A549 (cell line): ENCODE measurements around the gene MAP7D3. TPM values are rescaled to one million over a fixed set of nuclear protein-coding genes. Genes with fewer than 3 reads are reported as not detected.

Source experiments
- ATAC-seq, 2 experiments: fragments of 200-7000 bp in 1 of 2; fragments of >200 bp in 1 of 2; cut with Nextera tagmentation in 1 of 2; cut with Tn5 transposase in 1 of 2; 3 replicates each; pipeline versions ENCODE4 v1.8.0 to v1.9.1; 2018 to 2020; ENCODE audit warnings: mild to moderate bottlenecking in 1 of 2, moderate library complexity in 1 of 2
- CTCF ChIA-PET: fragments of 300-600 bp; sonication (Branson Sonifier 250); formaldehyde crosslinking; extraction: SDS; loops from one replicate; lab custom pipeline; 2021; ENCODE audit warnings: antibody characterized with exemption, inconsistent platforms; lab: Yijun Ruan, JAX
- POLR2A ChIA-PET: fragments of 350-600 bp; formaldehyde crosslinking; extraction: SDS; loops from one replicate; lab custom pipeline; 2021; ENCODE audit warnings: antibody characterized with exemption, inconsistent platforms; lab: Yijun Ruan, JAX
- DNase-seq, 2 experiments: peaks; one replicate each; pipeline versions ENCODE4 v3.0.0 to v3.0.0-alpha.2; 2011 to 2016; ENCODE audit warnings: low read depth in 1 of 2, low spot score in 1 of 2
- FAIRE-seq: peaks from 2 replicates; lab custom pipeline; 2011; peaks lifted over from hg19 to GRCh38; lab: Jason Lieb, UNC
- H3K27ac ChIP-seq, 2 experiments: fragments of >200 bp; sonication (Bioruptor Twin); formaldehyde crosslinking; 3 replicates each; pipeline ENCODE4 v1.5.1; 2016 to 2017
- H3K4me1 ChIP-seq: fragments of >200 bp; sonication (Bioruptor Twin); formaldehyde crosslinking; 3 replicates; pipeline ENCODE4 v1.6.1; 2016
- H3K4me2 ChIP-seq: fragments of >200 bp; sonication (Bioruptor Twin); formaldehyde crosslinking; 3 replicates; pipeline ENCODE4 v1.6.1; 2016
- H3K4me3 ChIP-seq: fragments of >200 bp; sonication (Bioruptor Twin); formaldehyde crosslinking; 3 replicates; pipeline ENCODE4 v1.5.1; 2016
- H3K9me3 ChIP-seq: fragments of >200 bp; sonication (Bioruptor Twin); formaldehyde crosslinking; 3 replicates; pipeline ENCODE4 v1.6.1; 2016
- ATOH8 ChIP-seq: fragments of 250-450 bp; sonication (Bioruptor Pico); IDR thresholded peaks from 2 replicates; pipeline ENCODE4 v1.5.0; 2020; ENCODE audit warnings: low read depth, mild to moderate bottlenecking, moderate library complexity
- CHD4 ChIP-seq: fragments of 200-600 bp; sonication (generic); IDR thresholded peaks from 2 replicates; pipeline ENCODE4 v1.6.1; 2016; ENCODE audit warnings: antibody characterized with exemption, mild to moderate bottlenecking, borderline replicate concordance
- CTCF ChIP-seq: fragments of >200 bp; sonication (Bioruptor Twin); formaldehyde crosslinking; IDR thresholded peaks from 3 replicates; pipeline ENCODE4 v1.5.1; 2016
- EHMT2 ChIP-seq: fragments of 200-600 bp; sonication (generic); IDR thresholded peaks from 2 replicates; pipeline ENCODE4 v1.6.1; 2016; ENCODE audit warnings: antibody characterized with exemption, low read depth, mild to moderate bottlenecking, moderate library complexity
- ELK1 ChIP-seq: fragments of 150-350 bp; IDR thresholded peaks from 2 replicates; pipeline ENCODE4 v1.6.1; 2014; ENCODE audit warnings: low read depth, mild to moderate bottlenecking, low read length
- FOSB ChIP-seq: fragments of 250-450 bp; sonication (Bioruptor Pico); IDR thresholded peaks from 2 replicates; pipeline ENCODE4 v1.5.0; 2020; ENCODE audit warnings: mild to moderate bottlenecking, moderate library complexity
- JUNB ChIP-seq: fragments of >200 bp; sonication (Bioruptor Twin); formaldehyde crosslinking; IDR thresholded peaks from 2 replicates; pipeline ENCODE4 v1.6.1; 2016
- KDM1A ChIP-seq: fragments of 200-600 bp; sonication (generic); IDR thresholded peaks from 2 replicates; pipeline ENCODE4 v1.6.1; 2016; ENCODE audit warnings: low read depth, mild to moderate bottlenecking
- NFE2L2 ChIP-seq: fragments of 150-350 bp; conservative IDR thresholded peaks from 2 replicates; pipeline ENCODE4 v1.6.1; 2014; ENCODE audit warnings: low read length
- NPAS2 ChIP-seq: fragments of 250-450 bp; sonication (Bioruptor Pico); IDR thresholded peaks from 2 replicates; pipeline ENCODE4 v1.8.0; 2022; ENCODE audit warnings: mild to moderate bottlenecking, moderate library complexity, borderline replicate concordance
- NR3C1 ChIP-seq: fragments of >200 bp; sonication (Bioruptor Twin); formaldehyde crosslinking; IDR thresholded peaks from 3 replicates; pipeline ENCODE4 v1.6.1; 2017
- PHF8 ChIP-seq: fragments of 200-600 bp; sonication (generic); IDR thresholded peaks from 2 replicates; pipeline ENCODE4 v1.6.1; 2016; ENCODE audit warnings: low read depth, mild to moderate bottlenecking, antibody characterized with exemption, moderate library complexity, borderline replicate concordance
- POLR2AphosphoS2 ChIP-seq: conservative IDR thresholded peaks from 2 replicates; pipeline ENCODE4 v1.6.1; 2012; ENCODE audit warnings: low read length, improper control_type of control experiment, inconsistent platforms
- RAD21 ChIP-seq, 2 experiments: fragments of >200 bp in 1 of 2; sonication (Bioruptor Twin) in 1 of 2; formaldehyde crosslinking in 1 of 2; IDR thresholded peaks in 1 of 2; conservative IDR thresholded peaks in 1 of 2; 2 replicates in 1 of 2; 3 replicates in 1 of 2; pipeline ENCODE4 v1.6.1; 2012 to 2018; ENCODE audit warnings: inconsistent platforms in 1 of 2
- REST ChIP-seq: fragments of 200-600 bp; sonication (generic); IDR thresholded peaks from 2 replicates; pipeline ENCODE4 v1.6.1; 2016; ENCODE audit warnings: antibody characterized with exemption, mild to moderate bottlenecking, moderate library complexity
- RFX5 ChIP-seq: fragments of 450-650 bp; IDR thresholded peaks from 2 replicates; pipeline ENCODE4 v1.7.1; 2014; ENCODE audit warnings: antibody characterized with exemption, mild to moderate bottlenecking, moderate library complexity
- SMC3 ChIP-seq: fragments of >200 bp; sonication (Bioruptor Twin); formaldehyde crosslinking; IDR thresholded peaks from 3 replicates; pipeline ENCODE4 v1.6.1; 2018; ENCODE audit warnings: inconsistent platforms
- TP53 ChIP-seq: fragments of 250-450 bp; sonication (Bioruptor Pico); IDR thresholded peaks from 2 replicates; pipeline ENCODE4 v1.5.0; 2021; ENCODE audit warnings: mild to moderate bottlenecking, moderate library complexity
- ZC3H11A ChIP-seq: fragments of 450-650 bp; IDR thresholded peaks from 2 replicates; pipeline ENCODE4 v1.6.1; 2014; ENCODE audit warnings: antibody characterized with exemption, mild to moderate bottlenecking
- WGBS: methylation state at CpG from one replicate; pipeline ENCODE4 v1.1.6; 2017; ENCODE audit errors: missing lambda C conversion rate; 5-methylcytosine and 5-hydroxymethylcytosine counted together
- polyA plus RNA-seq, 4 experiments: library from polyadenylated mRNA; depleted of rRNA in 3 of 4; stranded (reverse); fragments of >200 nt; fragmentation: RNase III in 1 of 4; extraction: RNeasy Plus Mini Kit Qiagen cat#74134 plus additional on column Dnase treatment in 1 of 4; gene quantifications; 2 replicates in 3 of 4; 3 replicates in 1 of 4; pipeline ENCODE4 v1.2.3, GENCODE V29; 2011 to 2017
- TF ChIP-seq, protein P1 (sequence below): IDR thresholded peaks from 2 replicates; pipeline ENCODE4 v1.6.1; 2012
- TF ChIP-seq, protein P2 (sequence below): fragments of >200 bp; sonication (Bioruptor Twin); formaldehyde crosslinking; IDR thresholded peaks from 3 replicates; pipeline ENCODE4 v1.6.1; 2016

MAP7D3 gene
- polyA plus RNA-seq, 2 of the 4 experiments (the other 2 are of a cell fraction), result 9.9 to 13.1 TPM

DNA sequence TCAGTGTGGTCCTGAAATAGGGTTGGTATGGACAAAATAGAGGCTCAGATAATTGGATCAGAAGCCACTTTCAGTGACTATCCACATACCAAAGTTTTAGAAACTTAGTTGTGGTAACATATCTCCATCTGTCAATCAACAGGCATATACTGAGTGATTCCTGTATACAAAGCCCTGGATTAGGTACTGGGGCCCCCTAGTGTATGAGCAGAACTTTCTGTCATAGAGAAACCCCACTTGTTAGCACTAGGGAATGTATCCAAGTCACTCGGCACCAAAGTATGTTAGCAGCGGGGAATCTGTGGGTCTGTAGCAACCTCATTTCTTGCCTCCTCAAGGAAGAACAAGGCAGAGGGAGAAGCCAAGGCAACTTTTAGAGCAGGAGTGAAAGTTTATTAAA, 50.7 kb downstream of the MAP7D3 start:
- Histone ChIP-seq H3K9me3 (no peaks in the 10 kb centered on the region), H3K4me3 (no peak overlapping the region), H3K4me1 (peaks cover 40% of the 10 kb centered on the region), H3K27ac (no peak overlapping the region), H3K4me2 (no peak overlapping the region)
- TF ChIP-seq ATOH8 (CRISPR knock-in tag), result no peak
- peak; percentile 47 to 50; a peak in 4 of 5 replicates for TF ChIP-seq RAD21 (conservative IDR thresholded peaks at IDR 0.05 in 1 of 2, IDR thresholded peaks at IDR 0.05 in 1 of 2)
- no peak for TF ChIP-seq REST
- TF ChIP-seq CTCF, result peak; percentile 42
- TF ChIP-seq EHMT2, result no peak
- no peak for TF ChIP-seq ZC3H11A
- no peak for TF ChIP-seq ELK1
- TF ChIP-seq SMC3, result peak; percentile 25; the same call in 1 of the 3 replicates
- ChIA-PET CTCF (interaction anchor here (2.1 kb wide), 1 partner anchor 172 kb away, joined by 7 read pairs; no protein-coding TSS in a partner anchor), POLR2A (interaction anchor here (0.5 kb wide), 1 partner anchor 14 kb away, joined by 3 read pairs; no protein-coding TSS in a partner anchor)
- DNase-seq (peak; percentile 29 to 53), FAIRE-seq (peak; percentile 94), ATAC-seq (peak; percentile 71 to 90; a peak in 4 of 6 replicates)
- WGBS, result 82% methylated on average over 2 of the region's 2 CpGs

DNA sequence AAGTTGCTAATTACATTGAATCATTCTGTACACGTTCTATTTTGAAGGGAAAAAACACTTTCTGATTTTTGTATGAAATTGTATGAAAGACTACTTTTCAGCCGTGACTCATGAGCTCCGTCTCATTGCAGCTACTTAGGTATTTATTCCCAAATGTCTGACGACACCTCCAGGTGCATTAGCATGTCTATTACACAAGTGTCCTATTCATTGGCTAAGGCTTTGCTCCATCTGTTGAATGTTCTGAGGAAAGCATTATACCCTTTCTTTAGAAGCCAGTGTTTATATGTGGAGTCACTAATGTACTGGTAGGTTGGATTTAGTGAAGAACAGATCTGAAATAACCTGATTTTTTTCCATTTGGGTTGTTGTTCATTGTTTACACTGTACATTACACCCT, 51.8 kb downstream of the MAP7D3 start:
- H3K9me3 ChIP-seq, result no peaks in the 10 kb centered on the region
- DNase-seq (no peak), FAIRE-seq (no peak), ATAC-seq (no peak)
- POLR2A ChIA-PET, result no interaction called here
- TF ChIP-seq CHD4 (no peak), POLR2AphosphoS2 (no peak), NPAS2 (CRISPR knock-in tag) (no peak), RFX5 (no peak), PHF8 (no peak), NFE2L2 (no peak), ELK1 (no peak), NR3C1 (no peak), TP53 (CRISPR knock-in tag) (no peak), JUNB (no peak), KDM1A (no peak), FOSB (CRISPR knock-in tag) (no peak), ZC3H11A (no peak)
- TF ChIP-seq, protein P1, sequence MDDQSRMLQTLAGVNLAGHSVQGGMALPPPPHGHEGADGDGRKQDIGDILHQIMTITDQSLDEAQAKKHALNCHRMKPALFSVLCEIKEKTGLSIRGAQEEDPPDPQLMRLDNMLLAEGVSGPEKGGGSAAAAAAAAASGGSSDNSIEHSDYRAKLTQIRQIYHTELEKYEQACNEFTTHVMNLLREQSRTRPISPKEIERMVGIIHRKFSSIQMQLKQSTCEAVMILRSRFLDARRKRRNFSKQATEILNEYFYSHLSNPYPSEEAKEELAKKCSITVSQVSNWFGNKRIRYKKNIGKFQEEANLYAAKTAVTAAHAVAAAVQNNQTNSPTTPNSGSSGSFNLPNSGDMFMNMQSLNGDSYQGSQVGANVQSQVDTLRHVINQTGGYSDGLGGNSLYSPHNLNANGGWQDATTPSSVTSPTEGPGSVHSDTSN, result no peak
- TF ChIP-seq, protein P2, sequence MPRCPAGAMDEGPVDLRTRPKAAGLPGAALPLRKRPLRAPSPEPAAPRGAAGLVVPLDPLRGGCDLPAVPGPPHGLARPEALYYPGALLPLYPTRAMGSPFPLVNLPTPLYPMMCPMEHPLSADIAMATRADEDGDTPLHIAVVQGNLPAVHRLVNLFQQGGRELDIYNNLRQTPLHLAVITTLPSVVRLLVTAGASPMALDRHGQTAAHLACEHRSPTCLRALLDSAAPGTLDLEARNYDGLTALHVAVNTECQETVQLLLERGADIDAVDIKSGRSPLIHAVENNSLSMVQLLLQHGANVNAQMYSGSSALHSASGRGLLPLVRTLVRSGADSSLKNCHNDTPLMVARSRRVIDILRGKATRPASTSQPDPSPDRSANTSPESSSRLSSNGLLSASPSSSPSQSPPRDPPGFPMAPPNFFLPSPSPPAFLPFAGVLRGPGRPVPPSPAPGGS, result no peak
- TF ChIP-seq, all 56 proteins: peak for 0
- WGBS, result 80% methylated on average over 4 of the region's 4 CpGs
- Histone ChIP-seq H3K4me3 (no peak overlapping the region), H3K27ac (no peak overlapping the region), H3K4me1 (peaks cover 33% of the 10 kb centered on the region), H3K4me2 (no peak overlapping the region)
- CTCF ChIA-PET, result interaction anchor here (0.7 to 3.3 kb wide), 4 partner anchors 10 to 171 kb away, joined by 4 to 14 read pairs (median 6); no protein-coding TSS in a partner anchor
